HEK293 (cell line): Measurements from ENCODE around the gene IRGM.
A peak's percentile ranks its signal among the peaks of the same experiment; 100 is the strongest.

Experiments
- FEZF1 ChIP-seq: fragments of 450-650 bp; formaldehyde crosslinking; IDR thresholded peaks from 2 replicates; pipeline ENCODE4 v1.5.1; 2016; ENCODE audit warnings: missing biosample characterization, missing genetic modification characterization
- GFI1B ChIP-seq: fragments of 450-650 bp; formaldehyde crosslinking; IDR thresholded peaks from 2 replicates; pipeline ENCODE4 v1.5.1; 2016; ENCODE audit warnings: missing biosample characterization, missing genetic modification characterization
- GLIS1 ChIP-seq: fragments of 450-650 bp; formaldehyde crosslinking; IDR thresholded peaks from 2 replicates; pipeline ENCODE4 v1.5.1; 2016; ENCODE audit warnings: missing biosample characterization, missing genetic modification characterization
- HOXA7 ChIP-seq: sonication (generic); formaldehyde crosslinking; IDR thresholded peaks from 2 replicates; pipeline ENCODE4 v1.8.1; 2022; ENCODE audit warnings: missing genetic modification reagents, borderline replicate concordance
- KLF1 ChIP-seq: fragments of 450-650 bp; formaldehyde crosslinking; IDR thresholded peaks from 2 replicates; pipeline ENCODE4 v1.5.1; 2016; ENCODE audit warnings: missing biosample characterization, missing genetic modification characterization
- MZF1 ChIP-seq: fragments of 450-650 bp; formaldehyde crosslinking; IDR thresholded peaks from 2 replicates; pipeline ENCODE4 v1.5.1; 2017; ENCODE audit warnings: missing biosample characterization, missing genetic modification characterization, borderline replicate concordance
- OVOL3 ChIP-seq: fragments of 450-650 bp; formaldehyde crosslinking; IDR thresholded peaks from 2 replicates; pipeline ENCODE4 v1.5.1; 2016; ENCODE audit warnings: missing biosample characterization, missing genetic modification characterization
- TRIM28 ChIP-seq: IDR thresholded peaks from 2 replicates; pipeline ENCODE4 v1.6.1; 2011; ENCODE audit warnings: low read length, control low read depth, borderline replicate concordance
- ZBTB17 ChIP-seq: fragments of 450-650 bp; formaldehyde crosslinking; IDR thresholded peaks from 2 replicates; pipeline ENCODE4 v1.5.1; 2016; ENCODE audit warnings: missing biosample characterization, missing genetic modification characterization
- ZBTB21 ChIP-seq: fragments of 450-650 bp; formaldehyde crosslinking; IDR thresholded peaks from 2 replicates; pipeline ENCODE4 v1.5.1; 2017; ENCODE audit warnings: missing biosample characterization, missing genetic modification characterization
- ZFHX2 ChIP-seq: fragments of 450-650 bp; formaldehyde crosslinking; conservative IDR thresholded peaks from 2 replicates; pipeline ENCODE4 v1.5.1; 2016; ENCODE audit warnings: missing biosample characterization, missing genetic modification characterization
- ZFP41 ChIP-seq: fragments of 450-650 bp; formaldehyde crosslinking; IDR thresholded peaks from 2 replicates; pipeline ENCODE4 v1.5.1; 2016; ENCODE audit warnings: missing biosample characterization, missing genetic modification characterization, borderline replicate concordance
- ZNF138 ChIP-seq: fragments of 450-650 bp; formaldehyde crosslinking; IDR thresholded peaks from 2 replicates; pipeline ENCODE4 v1.5.1; 2016; ENCODE audit warnings: missing biosample characterization, missing genetic modification characterization, borderline replicate concordance
- ZNF140 ChIP-seq: fragments of 450-650 bp; formaldehyde crosslinking; IDR thresholded peaks from 2 replicates; pipeline ENCODE4 v1.5.1; 2016; ENCODE audit warnings: missing biosample characterization, missing genetic modification characterization
- ZNF2 ChIP-seq: fragments of 450-650 bp; formaldehyde crosslinking; IDR thresholded peaks from 2 replicates; pipeline ENCODE4 v1.5.1; 2016; ENCODE audit warnings: missing biosample characterization, missing genetic modification characterization
- ZNF239 ChIP-seq: fragments of 450-650 bp; formaldehyde crosslinking; IDR thresholded peaks from 2 replicates; pipeline ENCODE4 v1.5.1; 2016; ENCODE audit warnings: missing biosample characterization, missing genetic modification characterization
- ZNF324 ChIP-seq: fragments of 450-650 bp; formaldehyde crosslinking; IDR thresholded peaks from 2 replicates; pipeline ENCODE4 v1.5.1; 2016; ENCODE audit warnings: missing biosample characterization, missing genetic modification characterization
- ZNF350 ChIP-seq: fragments of 450-650 bp; formaldehyde crosslinking; IDR thresholded peaks from 2 replicates; pipeline ENCODE4 v1.5.0; 2017; ENCODE audit warnings: missing biosample characterization, mild to moderate bottlenecking, missing genetic modification characterization
- ZNF423 ChIP-seq: fragments of 450-650 bp; formaldehyde crosslinking; IDR thresholded peaks from 2 replicates; pipeline ENCODE4 v1.5.1; 2016; ENCODE audit warnings: missing biosample characterization, missing genetic modification characterization
- ZNF473 ChIP-seq: fragments of 450-650 bp; formaldehyde crosslinking; IDR thresholded peaks from 2 replicates; pipeline ENCODE4 v1.5.1; 2017; ENCODE audit warnings: missing biosample characterization, missing genetic modification characterization
- ZNF510 ChIP-seq: fragments of 450-650 bp; formaldehyde crosslinking; IDR thresholded peaks from 2 replicates; pipeline ENCODE4 v1.5.1; 2018; ENCODE audit warnings: mild to moderate bottlenecking, missing genetic modification characterization, missing biosample characterization; ENCODE audit not compliant: insufficient replicate concordance
- ZNF514 ChIP-seq: fragments of 450-650 bp; formaldehyde crosslinking; IDR thresholded peaks from 2 replicates; pipeline ENCODE4 v1.5.1; 2016; ENCODE audit warnings: missing biosample characterization, missing genetic modification characterization
- ZNF561 ChIP-seq: fragments of 450-650 bp; IDR thresholded peaks from 2 replicates; pipeline ENCODE4 v1.5.1; 2018; ENCODE audit warnings: missing biosample characterization, missing genetic modification characterization, borderline replicate concordance
- ZNF626 ChIP-seq: fragments of 450-650 bp; sonication (Bioruptor Pico); formaldehyde crosslinking; IDR thresholded peaks from 2 replicates; pipeline ENCODE4 v1.5.1; 2018; ENCODE audit warnings: missing biosample characterization, missing genetic modification characterization, inconsistent platforms
- ZNF654 ChIP-seq: fragments of 450-650 bp; formaldehyde crosslinking; IDR thresholded peaks from 2 replicates; pipeline ENCODE4 v1.5.1; 2016; ENCODE audit warnings: low read depth, missing biosample characterization, missing genetic modification characterization
- ZNF677 ChIP-seq: fragments of 450-650 bp; IDR thresholded peaks from 2 replicates; pipeline ENCODE4 v1.5.0; 2018; ENCODE audit warnings: missing biosample characterization, mild to moderate bottlenecking, missing genetic modification characterization, moderate library complexity
- ZNF707 ChIP-seq: fragments of 450-650 bp; formaldehyde crosslinking; IDR thresholded peaks from 2 replicates; pipeline ENCODE4 v1.5.1; 2016; ENCODE audit warnings: missing biosample characterization, missing genetic modification characterization
- ZNF747 ChIP-seq: fragments of 450-650 bp; formaldehyde crosslinking; IDR thresholded peaks from 2 replicates; pipeline ENCODE4 v1.5.1; 2016; ENCODE audit warnings: missing biosample characterization, missing genetic modification characterization
- ZNF791 ChIP-seq: fragments of 450-650 bp; formaldehyde crosslinking; IDR thresholded peaks from 2 replicates; pipeline ENCODE4 v1.5.1; 2016; ENCODE audit warnings: missing biosample characterization, missing genetic modification characterization
- ZNF792 ChIP-seq: fragments of 450-650 bp; formaldehyde crosslinking; IDR thresholded peaks from 2 replicates; pipeline ENCODE4 v1.5.1; 2016; ENCODE audit warnings: missing biosample characterization, missing genetic modification characterization
- TF ChIP-seq, protein P1 (sequence below): IDR thresholded peaks from 2 replicates; pipeline ENCODE4 v1.6.1; 2011; ENCODE audit warnings: mild to moderate bottlenecking, low read depth, low read length, borderline replicate concordance
- TF ChIP-seq, protein P2 (sequence below): fragments of 450-650 bp; formaldehyde crosslinking; IDR thresholded peaks from 2 replicates; pipeline ENCODE4 v1.5.1; 2016; ENCODE audit warnings: missing biosample characterization, missing genetic modification characterization
- TF ChIP-seq, protein P3 (sequence below): fragments of 450-650 bp; formaldehyde crosslinking; IDR thresholded peaks from 2 replicates; pipeline ENCODE4 v1.5.1; 2017; ENCODE audit warnings: missing biosample characterization, missing genetic modification characterization
- TF ChIP-seq, protein P4 (sequence below): fragments of 450-650 bp; formaldehyde crosslinking; IDR thresholded peaks from 2 replicates; pipeline ENCODE4; 2016; ENCODE audit warnings: missing biosample characterization, missing genetic modification characterization
- TF ChIP-seq, protein P5 (sequence below): fragments of 450-650 bp; formaldehyde crosslinking; IDR thresholded peaks from 2 replicates; pipeline ENCODE4 v1.5.1; 2016; ENCODE audit warnings: missing biosample characterization, missing genetic modification characterization

Gene IRGM

DNA sequence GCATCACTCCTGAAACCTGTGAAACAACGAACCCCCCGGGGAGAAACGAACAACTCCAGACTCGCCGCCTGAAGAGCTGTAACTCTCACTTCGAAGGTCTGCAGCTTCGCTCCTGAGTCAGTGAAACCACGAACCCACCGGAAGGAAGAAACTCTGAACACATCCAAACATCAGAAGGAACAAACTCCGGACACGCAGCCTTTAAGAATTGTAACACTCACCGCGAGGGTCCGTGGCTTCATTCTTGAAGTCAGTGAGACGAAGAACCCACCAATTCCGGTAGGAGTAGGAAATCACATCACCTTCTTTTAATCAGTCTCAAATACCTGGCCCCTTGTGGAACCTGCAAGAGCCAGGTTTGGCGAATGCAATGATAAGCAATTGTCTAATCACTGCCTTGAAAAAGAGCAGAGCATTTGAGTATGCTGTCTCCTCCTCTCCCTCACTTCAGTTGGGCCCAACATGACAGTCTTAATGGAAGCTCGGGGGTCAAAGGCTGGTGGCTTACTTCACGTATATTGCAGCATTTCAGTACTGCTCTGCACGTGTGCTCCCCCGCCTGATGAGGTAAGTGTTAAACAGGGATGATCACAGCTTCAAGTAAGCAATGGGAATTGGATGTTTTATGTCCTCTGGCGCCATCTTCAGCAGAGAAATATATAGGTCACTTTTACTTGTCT lies 473 bp downstream of the IRGM start (continued):
- TF ChIP-seq, protein P1, sequence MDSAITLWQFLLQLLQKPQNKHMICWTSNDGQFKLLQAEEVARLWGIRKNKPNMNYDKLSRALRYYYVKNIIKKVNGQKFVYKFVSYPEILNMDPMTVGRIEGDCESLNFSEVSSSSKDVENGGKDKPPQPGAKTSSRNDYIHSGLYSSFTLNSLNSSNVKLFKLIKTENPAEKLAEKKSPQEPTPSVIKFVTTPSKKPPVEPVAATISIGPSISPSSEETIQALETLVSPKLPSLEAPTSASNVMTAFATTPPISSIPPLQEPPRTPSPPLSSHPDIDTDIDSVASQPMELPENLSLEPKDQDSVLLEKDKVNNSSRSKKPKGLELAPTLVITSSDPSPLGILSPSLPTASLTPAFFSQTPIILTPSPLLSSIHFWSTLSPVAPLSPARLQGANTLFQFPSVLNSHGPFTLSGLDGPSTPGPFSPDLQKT: no peak
- no peak for TF ChIP-seq OVOL3 (tag by site-specific recombination)
- TF ChIP-seq, protein P2, sequence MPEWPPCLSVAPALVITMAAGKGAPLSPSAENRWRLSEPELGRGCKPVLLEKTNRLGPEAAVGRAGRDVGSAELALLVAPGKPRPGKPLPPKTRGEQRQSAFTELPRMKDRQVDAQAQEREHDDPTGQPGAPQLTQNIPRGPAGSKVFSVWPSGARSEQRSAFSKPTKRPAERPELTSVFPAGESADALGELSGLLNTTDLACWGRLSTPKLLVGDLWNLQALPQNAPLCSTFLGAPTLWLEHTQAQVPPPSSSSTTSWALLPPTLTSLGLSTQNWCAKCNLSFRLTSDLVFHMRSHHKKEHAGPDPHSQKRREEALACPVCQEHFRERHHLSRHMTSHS (tag by site-specific recombination): no peak
- peak; percentile 26; the same call in 1 of the 2 replicates for TF ChIP-seq ZNF561 (tag by site-specific recombination)
- TF ChIP-seq ZNF514 (tag by site-specific recombination): no peak
- no peak for TF ChIP-seq ZNF350
- TF ChIP-seq, protein P3, sequence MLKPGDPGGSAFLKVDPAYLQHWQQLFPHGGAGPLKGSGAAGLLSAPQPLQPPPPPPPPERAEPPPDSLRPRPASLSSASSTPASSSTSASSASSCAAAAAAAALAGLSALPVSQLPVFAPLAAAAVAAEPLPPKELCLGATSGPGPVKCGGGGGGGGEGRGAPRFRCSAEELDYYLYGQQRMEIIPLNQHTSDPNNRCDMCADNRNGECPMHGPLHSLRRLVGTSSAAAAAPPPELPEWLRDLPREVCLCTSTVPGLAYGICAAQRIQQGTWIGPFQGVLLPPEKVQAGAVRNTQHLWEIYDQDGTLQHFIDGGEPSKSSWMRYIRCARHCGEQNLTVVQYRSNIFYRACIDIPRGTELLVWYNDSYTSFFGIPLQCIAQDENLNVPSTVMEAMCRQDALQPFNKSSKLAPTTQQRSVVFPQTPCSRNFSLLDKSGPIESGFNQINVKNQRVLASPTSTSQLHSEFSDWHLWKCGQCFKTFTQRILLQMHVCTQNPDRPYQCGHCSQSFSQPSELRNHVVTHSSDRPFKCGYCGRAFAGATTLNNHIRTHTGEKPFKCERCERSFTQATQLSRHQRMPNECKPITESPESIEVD (tag by site-specific recombination): no peak
- TF ChIP-seq MZF1 (tag by site-specific recombination): no peak
- no peak for TF ChIP-seq ZNF510
- no peak for TF ChIP-seq ZFHX2 (tag by site-specific recombination)
- TF ChIP-seq ZNF747 (tag by site-specific recombination): no peak
- TF ChIP-seq ZNF423: no peak
- TF ChIP-seq KLF1 (tag by site-specific recombination): no peak
- TF ChIP-seq GFI1B (tag by site-specific recombination): no peak
- TF ChIP-seq ZNF677 (tag by site-specific recombination): no peak
- TF ChIP-seq ZNF654 (tag by site-specific recombination): peak; percentile 92
- no peak for TF ChIP-seq ZNF473 (tag by site-specific recombination)
- no peak for TF ChIP-seq ZNF140 (tag by site-specific recombination)
- no peak for TF ChIP-seq ZNF138
- TF ChIP-seq, protein P4, sequence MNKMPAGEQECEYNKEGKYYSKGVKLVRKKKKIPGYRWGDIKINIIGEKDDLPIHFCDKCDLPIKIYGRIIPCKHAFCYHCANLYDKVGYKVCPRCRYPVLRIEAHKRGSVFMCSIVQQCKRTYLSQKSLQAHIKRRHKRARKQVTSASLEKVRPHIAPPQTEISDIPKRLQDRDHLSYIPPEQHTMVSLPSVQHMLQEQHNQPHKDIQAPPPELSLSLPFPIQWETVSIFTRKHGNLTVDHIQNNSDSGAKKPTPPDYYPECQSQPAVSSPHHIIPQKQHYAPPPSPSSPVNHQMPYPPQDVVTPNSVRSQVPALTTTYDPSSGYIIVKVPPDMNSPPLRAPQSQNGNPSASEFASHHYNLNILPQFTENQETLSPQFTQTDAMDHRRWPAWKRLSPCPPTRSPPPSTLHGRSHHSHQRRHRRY (tag by site-specific recombination): no peak
- TF ChIP-seq ZNF791 (tag by site-specific recombination): no peak
- peak; percentile 68 for TF ChIP-seq ZBTB17 (tag by site-specific recombination)
- no peak for TF ChIP-seq ZNF707 (tag by site-specific recombination)
- no peak for TF ChIP-seq GLIS1 (tag by site-specific recombination)
- TF ChIP-seq ZNF2 (tag by site-specific recombination): peak; percentile 59
- TF ChIP-seq ZNF792 (tag by site-specific recombination): no peak
- no peak for TF ChIP-seq ZNF239
- no peak for TF ChIP-seq TRIM28
- TF ChIP-seq ZFP41 (tag by site-specific recombination): no peak
- TF ChIP-seq ZNF324: peak; percentile 60; the same call in 1 of the 2 replicates
- TF ChIP-seq, protein P5, sequence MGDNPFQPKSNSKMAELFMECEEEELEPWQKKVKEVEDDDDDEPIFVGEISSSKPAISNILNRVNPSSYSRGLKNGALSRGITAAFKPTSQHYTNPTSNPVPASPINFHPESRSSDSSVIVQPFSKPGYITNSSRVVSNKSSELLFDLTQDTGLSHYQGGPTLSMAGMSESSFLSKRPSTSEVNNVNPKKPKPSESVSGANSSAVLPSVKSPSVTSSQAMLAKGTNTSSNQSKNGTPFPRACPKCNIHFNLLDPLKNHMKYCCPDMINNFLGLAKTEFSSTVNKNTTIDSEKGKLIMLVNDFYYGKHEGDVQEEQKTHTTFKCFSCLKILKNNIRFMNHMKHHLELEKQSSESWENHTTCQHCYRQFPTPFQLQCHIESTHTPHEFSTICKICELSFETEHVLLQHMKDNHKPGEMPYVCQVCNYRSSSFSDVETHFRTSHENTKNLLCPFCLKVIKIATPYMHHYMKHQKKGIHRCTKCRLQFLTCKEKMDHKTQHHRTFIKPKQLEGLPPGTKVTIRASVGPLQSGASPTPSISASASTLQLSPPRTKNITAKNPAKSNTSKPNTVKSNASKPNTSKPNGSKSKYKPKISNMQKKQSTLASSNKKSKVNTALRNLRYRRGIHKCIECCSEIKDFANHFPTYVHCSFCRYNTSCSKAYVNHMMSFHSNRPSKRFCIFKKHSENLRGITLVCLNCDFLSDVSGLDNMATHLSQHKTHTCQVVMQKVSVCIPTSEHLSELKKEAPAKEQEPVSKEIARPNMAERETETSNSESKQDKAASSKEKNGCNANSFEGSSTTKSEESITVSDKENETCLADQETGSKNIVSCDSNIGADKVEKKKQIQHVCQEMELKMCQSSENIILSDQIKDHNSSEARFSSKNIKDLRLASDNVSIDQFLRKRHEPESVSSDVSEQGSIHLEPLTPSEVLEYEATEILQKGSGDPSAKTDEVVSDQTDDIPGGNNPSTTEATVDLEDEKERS (tag by site-specific recombination): no peak
- no peak for TF ChIP-seq ZBTB21 (tag by site-specific recombination)
- no peak for TF ChIP-seq ZNF626 (tag by site-specific recombination)
- TF ChIP-seq FEZF1 (tag by site-specific recombination): no peak
- TF ChIP-seq HOXA7 (CRISPR knock-in tag): no peak
